HG03066 (cell line): ENCODE data around the gene ZNF76.
"Not testable (repeated sequence)": the region's sequence is repeated elsewhere in the genome, so short reads cannot be mapped to it uniquely, and the experiment has no call there.

Experiments used
- ATAC-seq: cut with Tn5 transposase; IDR thresholded peaks from one replicate; pipeline ENCODE4 v1.9.1; 2021; ENCODE audit warnings: low read depth; ENCODE audit not compliant: unreplicated experiment

The ZNF76 gene

GRCh38 chr6:35297601-35298481, 38.3 kb downstream of the ZNF76 start, which contains the start of gene DEF6:
Gene DEF6, plus strand, starts transcription at chr6:35297818. Its CDS starts 39 bp downstream, at chr6:35297857.
- ATAC-seq = peak; percentile 75

- no peak for ATAC-seq
Measured at GRCh38 chr6:35298625-35299140, 39.1 kb downstream of the ZNF76 start.

- ATAC-seq = no peak
Measured at GRCh38 chr6:35299674-35300073, 40.1 kb downstream of the ZNF76 start.

GRCh38 chr6:35300848-35301247, 41.3 kb downstream of the ZNF76 start:
- no peak for ATAC-seq

- peak; percentile 67 for ATAC-seq
Measured at GRCh38 chr6:35302604-35303241, 43.2 kb downstream of the ZNF76 start.

GRCh38 chr6:35304299-35304698, 44.8 kb downstream of the ZNF76 start:
- ATAC-seq = no peak

GRCh38 chr6:35305117-35305516, 45.6 kb downstream of the ZNF76 start:
- ATAC-seq = no peak

GRCh38 chr6:35307138-35307537, 47.6 kb downstream of the ZNF76 start:
- ATAC-seq = not testable (repeated sequence)

- ATAC-seq = not testable (repeated sequence)
Measured at GRCh38 chr6:35308543-35308942, 49.0 kb downstream of the ZNF76 start.

- no peak for ATAC-seq
Measured at GRCh38 chr6:35309611-35310264, 50.2 kb downstream of the ZNF76 start.

GRCh38 chr6:35310265-35310831, 50.8 kb downstream of the ZNF76 start:
- ATAC-seq = no peak

GRCh38 chr6:35311390-35312075, 52.0 kb downstream of the ZNF76 start:
- ATAC-seq = no peak

- no peak for ATAC-seq
Measured at GRCh38 chr6:35312076-35312800, 52.7 kb downstream of the ZNF76 start.

- ATAC-seq = no peak
Measured at GRCh38 chr6:35312807-35313206, 53.3 kb downstream of the ZNF76 start.

- ATAC-seq = no peak
Measured at GRCh38 chr6:35317483-35318195, 58.1 kb downstream of the ZNF76 start.

GRCh38 chr6:35318196-35319171, 58.9 kb downstream of the ZNF76 start:
- no peak for ATAC-seq

- ATAC-seq = no peak
Measured at GRCh38 chr6:35319346-35320030, 60.0 kb downstream of the ZNF76 start.
